ENCODE data around the gene KAT2A.

DNA sequence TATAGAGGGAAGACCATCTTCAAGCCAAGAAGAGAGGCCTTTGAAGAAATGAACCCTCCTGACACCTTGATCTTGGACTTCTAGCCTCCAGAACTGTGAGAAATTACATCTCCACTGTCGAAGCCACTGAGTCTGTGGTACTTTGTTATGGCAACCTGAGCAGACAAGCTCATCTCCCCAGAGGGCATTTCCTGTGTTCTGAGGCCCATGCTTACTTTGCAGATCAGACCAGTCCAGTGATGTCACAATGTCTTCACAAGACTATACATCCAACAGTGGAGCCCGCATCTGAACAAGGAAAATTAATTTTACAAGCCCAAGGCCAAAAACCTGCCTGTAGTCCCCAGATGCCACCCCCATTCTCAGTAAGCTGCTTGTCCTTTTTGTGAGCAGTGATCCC lies 56.0 kb downstream of the KAT2A start:
- TF ChIP-seq, protein P1, sequence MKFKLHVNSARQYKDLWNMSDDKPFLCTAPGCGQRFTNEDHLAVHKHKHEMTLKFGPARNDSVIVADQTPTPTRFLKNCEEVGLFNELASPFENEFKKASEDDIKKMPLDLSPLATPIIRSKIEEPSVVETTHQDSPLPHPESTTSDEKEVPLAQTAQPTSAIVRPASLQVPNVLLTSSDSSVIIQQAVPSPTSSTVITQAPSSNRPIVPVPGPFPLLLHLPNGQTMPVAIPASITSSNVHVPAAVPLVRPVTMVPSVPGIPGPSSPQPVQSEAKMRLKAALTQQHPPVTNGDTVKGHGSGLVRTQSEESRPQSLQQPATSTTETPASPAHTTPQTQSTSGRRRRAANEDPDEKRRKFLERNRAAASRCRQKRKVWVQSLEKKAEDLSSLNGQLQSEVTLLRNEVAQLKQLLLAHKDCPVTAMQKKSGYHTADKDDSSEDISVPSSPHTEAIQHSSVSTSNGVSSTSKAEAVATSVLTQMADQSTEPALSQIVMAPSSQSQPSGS (tag by site-specific recombination; IDR thresholded peaks at IDR 0.05; ENCODE audit: low read depth): no peak
- no peak for TF ChIP-seq ZNF776 (tag by site-specific recombination; IDR thresholded peaks at IDR 0.05; ENCODE audit: borderline replicate concordance)
- TF ChIP-seq ZNF792 (tag by site-specific recombination; IDR thresholded peaks at IDR 0.05): no peak
- TF ChIP-seq, protein P2, sequence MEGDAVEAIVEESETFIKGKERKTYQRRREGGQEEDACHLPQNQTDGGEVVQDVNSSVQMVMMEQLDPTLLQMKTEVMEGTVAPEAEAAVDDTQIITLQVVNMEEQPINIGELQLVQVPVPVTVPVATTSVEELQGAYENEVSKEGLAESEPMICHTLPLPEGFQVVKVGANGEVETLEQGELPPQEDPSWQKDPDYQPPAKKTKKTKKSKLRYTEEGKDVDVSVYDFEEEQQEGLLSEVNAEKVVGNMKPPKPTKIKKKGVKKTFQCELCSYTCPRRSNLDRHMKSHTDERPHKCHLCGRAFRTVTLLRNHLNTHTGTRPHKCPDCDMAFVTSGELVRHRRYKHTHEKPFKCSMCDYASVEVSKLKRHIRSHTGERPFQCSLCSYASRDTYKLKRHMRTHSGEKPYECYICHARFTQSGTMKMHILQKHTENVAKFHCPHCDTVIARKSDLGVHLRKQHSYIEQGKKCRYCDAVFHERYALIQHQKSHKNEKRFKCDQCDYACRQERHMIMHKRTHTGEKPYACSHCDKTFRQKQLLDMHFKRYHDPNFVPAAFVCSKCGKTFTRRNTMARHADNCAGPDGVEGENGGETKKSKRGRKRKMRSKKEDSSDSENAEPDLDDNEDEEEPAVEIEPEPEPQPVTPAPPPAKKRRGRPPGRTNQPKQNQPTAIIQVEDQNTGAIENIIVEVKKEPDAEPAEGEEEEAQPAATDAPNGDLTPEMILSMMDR (tag by site-specific recombination; IDR thresholded peaks at IDR 0.05): no peak
- no peak for TF ChIP-seq PRDM1 (tag by site-specific recombination; IDR thresholded peaks at IDR 0.05)
- TF ChIP-seq, protein P3, sequence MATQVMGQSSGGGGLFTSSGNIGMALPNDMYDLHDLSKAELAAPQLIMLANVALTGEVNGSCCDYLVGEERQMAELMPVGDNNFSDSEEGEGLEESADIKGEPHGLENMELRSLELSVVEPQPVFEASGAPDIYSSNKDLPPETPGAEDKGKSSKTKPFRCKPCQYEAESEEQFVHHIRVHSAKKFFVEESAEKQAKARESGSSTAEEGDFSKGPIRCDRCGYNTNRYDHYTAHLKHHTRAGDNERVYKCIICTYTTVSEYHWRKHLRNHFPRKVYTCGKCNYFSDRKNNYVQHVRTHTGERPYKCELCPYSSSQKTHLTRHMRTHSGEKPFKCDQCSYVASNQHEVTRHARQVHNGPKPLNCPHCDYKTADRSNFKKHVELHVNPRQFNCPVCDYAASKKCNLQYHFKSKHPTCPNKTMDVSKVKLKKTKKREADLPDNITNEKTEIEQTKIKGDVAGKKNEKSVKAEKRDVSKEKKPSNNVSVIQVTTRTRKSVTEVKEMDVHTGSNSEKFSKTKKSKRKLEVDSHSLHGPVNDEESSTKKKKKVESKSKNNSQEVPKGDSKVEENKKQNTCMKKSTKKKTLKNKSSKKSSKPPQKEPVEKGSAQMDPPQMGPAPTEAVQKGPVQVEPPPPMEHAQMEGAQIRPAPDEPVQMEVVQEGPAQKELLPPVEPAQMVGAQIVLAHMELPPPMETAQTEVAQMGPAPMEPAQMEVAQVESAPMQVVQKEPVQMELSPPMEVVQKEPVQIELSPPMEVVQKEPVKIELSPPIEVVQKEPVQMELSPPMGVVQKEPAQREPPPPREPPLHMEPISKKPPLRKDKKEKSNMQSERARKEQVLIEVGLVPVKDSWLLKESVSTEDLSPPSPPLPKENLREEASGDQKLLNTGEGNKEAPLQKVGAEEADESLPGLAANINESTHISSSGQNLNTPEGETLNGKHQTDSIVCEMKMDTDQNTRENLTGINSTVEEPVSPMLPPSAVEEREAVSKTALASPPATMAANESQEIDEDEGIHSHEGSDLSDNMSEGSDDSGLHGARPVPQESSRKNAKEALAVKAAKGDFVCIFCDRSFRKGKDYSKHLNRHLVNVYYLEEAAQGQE (tag by site-specific recombination; IDR thresholded peaks at IDR 0.05): no peak
- no peak for TF ChIP-seq ZNF571 (tag by site-specific recombination; IDR thresholded peaks at IDR 0.05)
- TF ChIP-seq ZNF785 (tag by site-specific recombination; IDR thresholded peaks at IDR 0.05): no peak
- no peak for TF ChIP-seq ZFP37 (tag by site-specific recombination; IDR thresholded peaks at IDR 0.05)
